ENCODE data around the gene MDK. TPM values are rescaled to one million over a fixed set of nuclear protein-coding genes. Genes with fewer than 3 reads are reported as not detected.

The MDK gene
- polyA plus RNA-seq, 1 donor from 2014 or later = 90.3 TPM

DNA sequence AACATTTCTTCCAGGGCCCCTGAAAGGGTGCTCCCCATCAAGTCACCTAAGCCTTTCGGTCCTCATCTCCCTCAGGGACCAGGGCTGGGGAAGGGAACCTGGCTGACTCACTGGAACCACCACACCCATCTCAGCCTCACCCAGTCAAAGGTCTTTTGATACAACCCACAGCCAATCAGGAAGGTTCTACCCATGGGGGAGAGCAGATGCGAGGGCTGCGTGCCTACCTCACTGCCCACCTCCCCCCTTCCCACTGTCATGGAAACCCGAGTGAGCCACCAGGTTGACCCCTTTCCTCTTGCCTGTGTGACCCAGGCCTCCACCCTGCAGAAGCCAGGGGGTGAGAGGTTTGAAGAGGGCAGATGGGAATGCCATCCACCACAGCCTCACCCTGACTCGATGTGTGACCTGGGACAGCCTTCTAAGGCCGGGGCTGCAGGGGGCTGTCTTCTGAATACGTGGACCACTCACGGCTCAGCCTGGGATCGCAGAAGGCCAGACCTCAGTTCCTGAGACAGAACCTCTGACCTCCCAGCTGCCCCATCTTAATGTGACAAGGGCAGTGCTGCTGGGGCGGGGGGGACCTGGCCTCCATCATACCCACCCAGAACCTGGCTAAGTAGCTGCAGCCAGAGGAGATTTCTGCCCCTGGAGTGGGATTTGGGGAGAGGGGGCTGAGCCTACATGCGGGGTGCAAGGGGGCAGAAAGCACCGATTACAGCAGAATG, 2.7 kb downstream of the MDK start:
- H3F3A ChIP-seq (ENCODE audit: insufficient read depth, low read length, poor library complexity, severe bottlenecking) = no peaks in the 10 kb centered on the region
- H3K4me2 ChIP-seq (ENCODE audit: low read length) = no peak overlapping the region
- H4K20me1 ChIP-seq (ENCODE audit: insufficient read depth) = no peaks in the 10 kb centered on the region

DNA sequence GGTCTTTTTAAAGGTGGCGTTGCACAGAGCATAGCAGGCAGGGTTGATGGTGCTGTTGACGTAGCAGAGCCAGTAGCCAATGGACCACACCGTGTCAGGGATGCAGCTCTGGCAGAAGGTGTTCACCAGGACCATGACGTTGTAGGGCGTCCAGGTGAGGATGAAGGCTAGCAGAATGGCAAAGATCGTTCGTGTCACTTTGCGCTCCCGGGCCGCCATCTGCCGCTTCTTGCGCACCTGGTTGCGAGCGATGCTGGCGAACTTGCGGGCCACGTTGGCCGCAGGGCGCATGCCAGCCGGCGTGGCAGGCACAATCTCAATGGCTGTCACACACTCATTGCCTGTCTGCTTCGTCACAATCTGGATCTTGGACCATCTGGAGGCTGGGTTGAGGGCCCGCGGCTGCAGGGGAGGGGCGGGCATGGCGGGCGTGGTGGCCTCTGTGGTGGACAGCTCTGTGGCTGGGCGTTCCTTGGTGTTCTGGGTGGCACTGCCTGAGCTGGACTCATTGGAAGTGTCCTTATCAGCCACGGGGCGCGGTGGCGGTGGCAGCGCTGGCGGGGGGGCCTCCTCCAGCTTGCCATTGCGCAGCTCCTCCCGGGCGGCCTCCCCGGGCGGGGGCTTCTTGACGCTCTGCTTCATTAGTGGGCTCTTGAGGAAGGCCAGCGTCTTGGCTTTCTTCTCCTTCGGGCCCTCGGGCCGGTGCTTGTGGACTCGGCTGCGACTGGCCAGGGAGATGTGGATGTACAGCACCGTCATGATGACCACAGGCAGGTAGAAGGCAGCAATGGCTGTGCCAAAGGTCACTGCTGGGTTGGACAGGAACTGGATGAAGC, 3.9 kb downstream of the MDK start:
- peaks cover 22% of the 10 kb centered on the region for H3K27me3 ChIP-seq (ENCODE audit: insufficient read depth, low read depth, low read length)
- no peak overlapping the region for H2AFZ ChIP-seq (ENCODE audit: low read depth, low read length)
- no peaks in the 10 kb centered on the region for H3F3A ChIP-seq (ENCODE audit: insufficient read depth, low read length, poor library complexity, severe bottlenecking)
- H3K27ac ChIP-seq (ENCODE audit: low read length) = no peak overlapping the region
- H4K20me1 ChIP-seq (ENCODE audit: insufficient read depth) = no peaks in the 10 kb centered on the region
- no peak overlapping the region for H3K4me3 ChIP-seq (ENCODE audit: low read length)
- H3K9me3 ChIP-seq (ENCODE audit: low read length) = no peaks in the 10 kb centered on the region
- peaks cover 14% of the 10 kb centered on the region for H3K79me2 ChIP-seq (replicated peaks; ENCODE audit: insufficient read depth, low read length)
- H3K9me2 ChIP-seq (ENCODE audit: insufficient read depth, low read length) = no peaks in the 10 kb centered on the region
- H3K36me3 ChIP-seq (ENCODE audit: insufficient read depth, low read length) = no peaks in the 10 kb centered on the region
- no peak overlapping the region for H3K9ac ChIP-seq (ENCODE audit: low read length)
- no peak overlapping the region for H3K4me2 ChIP-seq (ENCODE audit: low read length)
- TF ChIP-seq TAF1 (IDR thresholded peaks at IDR 0.05; ENCODE audit: low read depth) = no peak

More for the DNA sequence above, 2.7 kb downstream of the MDK start:
- H3K27ac ChIP-seq (ENCODE audit: low read length) = no peak overlapping the region
- H3K36me3 ChIP-seq (ENCODE audit: insufficient read depth, low read length) = no peaks in the 10 kb centered on the region
- no peak overlapping the region for H3K4me3 ChIP-seq (ENCODE audit: low read length)
- H3K9me2 ChIP-seq (ENCODE audit: insufficient read depth, low read length) = no peaks in the 10 kb centered on the region
- peaks cover 12% of the 10 kb centered on the region for H3K27me3 ChIP-seq (ENCODE audit: insufficient read depth, low read depth, low read length)
- H3K9ac ChIP-seq (ENCODE audit: low read length) = no peak overlapping the region
- H3K9me3 ChIP-seq (ENCODE audit: low read length) = no peaks in the 10 kb centered on the region
- TF ChIP-seq RAD21 (conservative IDR thresholded peaks at IDR 0.05) = no peak
- TF ChIP-seq, protein P1, sequence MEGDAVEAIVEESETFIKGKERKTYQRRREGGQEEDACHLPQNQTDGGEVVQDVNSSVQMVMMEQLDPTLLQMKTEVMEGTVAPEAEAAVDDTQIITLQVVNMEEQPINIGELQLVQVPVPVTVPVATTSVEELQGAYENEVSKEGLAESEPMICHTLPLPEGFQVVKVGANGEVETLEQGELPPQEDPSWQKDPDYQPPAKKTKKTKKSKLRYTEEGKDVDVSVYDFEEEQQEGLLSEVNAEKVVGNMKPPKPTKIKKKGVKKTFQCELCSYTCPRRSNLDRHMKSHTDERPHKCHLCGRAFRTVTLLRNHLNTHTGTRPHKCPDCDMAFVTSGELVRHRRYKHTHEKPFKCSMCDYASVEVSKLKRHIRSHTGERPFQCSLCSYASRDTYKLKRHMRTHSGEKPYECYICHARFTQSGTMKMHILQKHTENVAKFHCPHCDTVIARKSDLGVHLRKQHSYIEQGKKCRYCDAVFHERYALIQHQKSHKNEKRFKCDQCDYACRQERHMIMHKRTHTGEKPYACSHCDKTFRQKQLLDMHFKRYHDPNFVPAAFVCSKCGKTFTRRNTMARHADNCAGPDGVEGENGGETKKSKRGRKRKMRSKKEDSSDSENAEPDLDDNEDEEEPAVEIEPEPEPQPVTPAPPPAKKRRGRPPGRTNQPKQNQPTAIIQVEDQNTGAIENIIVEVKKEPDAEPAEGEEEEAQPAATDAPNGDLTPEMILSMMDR (IDR thresholded peaks at IDR 0.05; ENCODE audit: poor library complexity, severe bottlenecking) = no peak
- no peak for TF ChIP-seq POLR2AphosphoS5 (IDR thresholded peaks at IDR 0.05)
- TF ChIP-seq SMC3 (conservative IDR thresholded peaks at IDR 0.05; ENCODE audit: poor library complexity) = no peak
- TF ChIP-seq EP300 (conservative IDR thresholded peaks at IDR 0.05; ENCODE audit: poor library complexity, severe bottlenecking) = no peak
- no peak for TF ChIP-seq MXI1 (conservative IDR thresholded peaks at IDR 0.05; ENCODE audit: poor library complexity, severe bottlenecking)
- no peak for TF ChIP-seq REST (IDR thresholded peaks at IDR 0.05; ENCODE audit: borderline replicate concordance)
- TF ChIP-seq EZH2 (IDR thresholded peaks at IDR 0.05; ENCODE audit: borderline replicate concordance, insufficient read depth, low read length, poor library complexity, severe bottlenecking) = no peak
- TF ChIP-seq TAF1 (IDR thresholded peaks at IDR 0.05; ENCODE audit: low read depth) = no peak
- H3K79me2 ChIP-seq (replicated peaks; ENCODE audit: insufficient read depth, low read length) = peaks cover 14% of the 10 kb centered on the region
- no peak overlapping the region for H2AFZ ChIP-seq (ENCODE audit: low read depth, low read length)
